Tibial nerve (tissue), 4 donors: ENCODE measurements around the gene ALLC. TPM values are rescaled to one million over a fixed set of nuclear protein-coding genes. Genes with fewer than 3 reads are reported as not detected.
"Not testable (repeated sequence)": the region's sequence is repeated elsewhere in the genome, so short reads cannot be mapped to it uniquely, and the experiment has no call there.

Source experiments
- DNase-seq, 2 donors: peaks; one replicate each; pipeline ENCODE4 v3.0.0-alpha.2; 2019; ENCODE audit warnings: low spot score in 2 of 2
- H3K27ac ChIP-seq, 4 donors: fragments of 200-600 bp; sonication (generic) in 3 of 4; one replicate each; pipeline ENCODE4 v1.5.1; 2017 to 2019; ENCODE audit warnings: mild to moderate bottlenecking in 1 of 4
- H3K27me3 ChIP-seq, 2 donors: fragments of 200-600 bp; sonication (generic) in 1 of 2; one replicate each; pipeline versions ENCODE4 v1.5.1 to v1.6.0; 2017 to 2019
- H3K36me3 ChIP-seq, 3 donors: fragments of 200-600 bp; sonication (generic); one replicate each; pipeline ENCODE4 v1.5.1; 2018 to 2019
- H3K4me1 ChIP-seq, 4 donors: fragments of 200-600 bp; sonication (generic) in 3 of 4; one replicate each; pipeline ENCODE4 v1.5.1; 2017 to 2019
- H3K4me3 ChIP-seq, 4 donors: fragments of 200-600 bp; sonication (generic) in 3 of 4; one replicate each; pipeline ENCODE4 v1.5.1; 2017 to 2019; ENCODE audit warnings: mild to moderate bottlenecking in 1 of 4, moderate library complexity in 1 of 4
- H3K9me3 ChIP-seq, 4 donors: fragments of 200-600 bp; sonication (generic) in 3 of 4; one replicate each; pipeline ENCODE4 v1.5.1; 2017 to 2019
- CTCF ChIP-seq, 5 experiments: fragments of 200-600 bp in 3 of 5; fragments of 450-650 bp in 2 of 5; sonication (generic) in 3 of 5; IDR thresholded peaks; one replicate each; pipeline ENCODE4 v1.5.1; 2016 to 2019; ENCODE audit warnings: antibody characterized with exemption in 5 of 5, mild to moderate bottlenecking in 3 of 5, moderate library complexity in 2 of 5
- EP300 ChIP-seq, 2 donors: sonication (generic); formaldehyde crosslinking; IDR thresholded peaks; one replicate each; pipeline ENCODE4 v1.6.1; 2017; ENCODE audit warnings: antibody characterized with exemption in 2 of 2, mild to moderate bottlenecking in 1 of 2
- POLR2A ChIP-seq, 2 donors: fragments of 450-650 bp; IDR thresholded peaks; one replicate each; pipeline ENCODE4 v1.6.1; 2017; ENCODE audit warnings: antibody characterized with exemption in 2 of 2, mild to moderate bottlenecking in 2 of 2, moderate library complexity in 2 of 2
- WGBS, 2 donors: methylation state at CpG; one replicate each; pipeline ENCODE4 v1.1.5; 2018; 5-methylcytosine and 5-hydroxymethylcytosine counted together
- total RNA-seq, 4 donors: library from RNA; depleted of rRNA; stranded (reverse); fragments of >200 nt; gene quantifications; one replicate each; pipeline ENCODE4 v1.1.0, GENCODE V29; 2016

ALLC gene
- 10 to 100 TPM in 3 of 4 donors, 1 to 10 TPM in 1; 5.7 to 16.6 (median 12.2) TPM for total RNA-seq

- Histone ChIP-seq H3K4me3 (no peak within 1 kb of the TSS), H3K36me3 (no peaks in the 10 kb centered on the region), H3K9me3 (no peaks in the 10 kb centered on the region), H3K4me1 (peaks cover 0 to 21% (median 1%) of the 10 kb centered on the region in 4 donors), H3K27me3 (no peaks in the 10 kb centered on the region), H3K27ac (peak within 1 kb of the TSS in 2 of 4 donors; percentile 10 to 74)
- 90 to 97% methylated on average over 6 to 7 of the region's 7 CpGs for WGBS, 2 donors
- no peak for TF ChIP-seq POLR2A (IDR thresholded peaks at IDR 0.05)
- TF ChIP-seq CTCF (IDR thresholded peaks at IDR 0.05): no peak
- no peak for TF ChIP-seq EP300 (IDR thresholded peaks at IDR 0.05)
- DNase-seq: no peak
Measured at GRCh38 chr2:3657881-3658280, at the start of gene ALLC. ALLC (plus strand) TSS chr2:3658200; CDS start chr2:3671158, 12,958 bp downstream.

- Histone ChIP-seq H3K36me3 (no peaks in the 10 kb centered on the region), H3K9me3 (peaks cover 0 to 4% (median 0%) of the 10 kb centered on the region in 4 donors), H3K27ac (no peak overlapping the region), H3K4me1 (no peaks in the 10 kb centered on the region), H3K27me3 (no peaks in the 10 kb centered on the region), H3K4me3 (no peak overlapping the region)
- WGBS, 2 donors: 79 to 84% methylated on average over 19 of the region's 19 CpGs
- TF ChIP-seq CTCF (IDR thresholded peaks at IDR 0.05) (no peak), EP300 (IDR thresholded peaks at IDR 0.05) (no peak), POLR2A (IDR thresholded peaks at IDR 0.05) (no peak)
- DNase-seq: no peak
Measured at GRCh38 chr2:3608373-3609278, 49.4 kb upstream of the ALLC start.

GRCh38 chr2:3609279-3609673 lies 48.7 kb upstream of the ALLC start:
- DNase-seq: not testable (repeated sequence)

GRCh38 chr2:3610415-3610814 lies 47.6 kb upstream of the ALLC start:
- no peak overlapping the region for H3K4me3 ChIP-seq
- no peaks in the 10 kb centered on the region for H3K27me3 ChIP-seq
- DNase-seq: no peak
- WGBS, 2 donors: 80 to 82% methylated on average over 9 of the region's 9 CpGs
- no peak overlapping the region for H3K27ac ChIP-seq
- no peaks in the 10 kb centered on the region for H3K4me1 ChIP-seq
- peaks cover 0 to 19% (median 0%) of the 10 kb centered on the region in 4 donors for H3K9me3 ChIP-seq
- no peak for TF ChIP-seq POLR2A (IDR thresholded peaks at IDR 0.05)
- TF ChIP-seq EP300 (IDR thresholded peaks at IDR 0.05): no peak
- TF ChIP-seq CTCF (IDR thresholded peaks at IDR 0.05): no peak
- H3K36me3 ChIP-seq: no peaks in the 10 kb centered on the region

More at GRCh38 chr2:3609279-3609673, 48.7 kb upstream of the ALLC start:
- not testable (repeated sequence) for H3K4me1 ChIP-seq, H3K36me3 ChIP-seq, H3K9me3 ChIP-seq, H3K27me3 ChIP-seq, H3K27ac ChIP-seq, H3K4me3 ChIP-seq
- WGBS, 2 donors: 88 to 90% methylated on average over 4 of the region's 4 CpGs

- Histone ChIP-seq H3K27me3 (no peaks in the 10 kb centered on the region), H3K4me1 (no peaks in the 10 kb centered on the region), H3K27ac (no peak overlapping the region), H3K36me3 (no peaks in the 10 kb centered on the region), H3K4me3 (no peak overlapping the region), H3K9me3 (peaks cover 0 to 24% (median 0%) of the 10 kb centered on the region in 4 donors)
- no peak for DNase-seq
- TF ChIP-seq CTCF (IDR thresholded peaks at IDR 0.05) (no peak), EP300 (IDR thresholded peaks at IDR 0.05) (no peak), POLR2A (IDR thresholded peaks at IDR 0.05) (no peak)
- WGBS, 2 donors: 25 to 36% methylated on average over 23 of the region's 23 CpGs
Measured at GRCh38 chr2:3610881-3611505, 47.0 kb upstream of the ALLC start.
